Hepatocyte (in vitro differentiated cells): ENCODE measurements around the gene NR3C2. TPM values are rescaled to one million over a fixed set of nuclear protein-coding genes. Genes with fewer than 3 reads are reported as not detected.

ENCODE experiments used
- DNase-seq: peaks from one replicate; pipeline ENCODE4 v3.0.0-alpha.2; 2016; ENCODE audit warnings: low spot score
- H2AFZ ChIP-seq: fragments of 200-600 bp; sonication (generic); 2 replicates; pipeline ENCODE4 v1.6.0; 2016; ENCODE audit warnings: antibody characterized with exemption, mild to moderate bottlenecking
- H3K27ac ChIP-seq: fragments of 200-600 bp; sonication (generic); 2 replicates; pipeline ENCODE4 v1.5.1; 2016; ENCODE audit warnings: mild to moderate bottlenecking
- H3K27me3 ChIP-seq: fragments of 200-600 bp; sonication (generic); 2 replicates; pipeline ENCODE4 v1.6.1; 2016
- H3K36me3 ChIP-seq: fragments of 200-600 bp; sonication (generic); replicated peaks from 2 replicates; pipeline ENCODE4 v1.5.1; 2016; ENCODE audit warnings: low read depth; ENCODE audit not compliant: insufficient read depth
- H3K4me1 ChIP-seq: fragments of 200-600 bp; sonication (generic); 2 replicates; pipeline ENCODE4 v1.5.1; 2016; ENCODE audit warnings: mild to moderate bottlenecking, moderate library complexity; ENCODE audit not compliant: insufficient read depth
- H3K4me2 ChIP-seq: fragments of 200-600 bp; sonication (generic); 2 replicates; pipeline ENCODE4 v1.6.0; 2016
- H3K4me3 ChIP-seq: fragments of 200-600 bp; sonication (generic); 2 replicates; pipeline ENCODE4 v1.5.1; 2016; ENCODE audit warnings: mild to moderate bottlenecking
- H3K79me2 ChIP-seq: fragments of 200-600 bp; sonication (generic); 2 replicates; pipeline ENCODE4 v1.6.0; 2017; ENCODE audit warnings: mild to moderate bottlenecking
- H3K9me2 ChIP-seq: fragments of 200-600 bp; sonication (generic); replicated peaks from 2 replicates; pipeline ENCODE4 v1.6.0; 2017; ENCODE audit warnings: mild to moderate bottlenecking; ENCODE audit not compliant: insufficient read depth
- H3K9me3 ChIP-seq: fragments of 200-600 bp; sonication (generic); 2 replicates; pipeline ENCODE4 v1.5.1; 2016; ENCODE audit warnings: low read depth, mild to moderate bottlenecking
- H4K20me1 ChIP-seq: fragments of 200-600 bp; sonication (generic); 2 replicates; pipeline ENCODE4 v1.6.0; 2016; ENCODE audit warnings: mild to moderate bottlenecking; ENCODE audit not compliant: insufficient read depth, poor library complexity, severe bottlenecking
- EZH2 ChIP-seq: fragments of 200-600 bp; sonication (generic); IDR thresholded peaks from 2 replicates; pipeline ENCODE4 v1.6.1; 2016; ENCODE audit warnings: antibody characterized with exemption, mild to moderate bottlenecking, borderline replicate concordance
- EZH2phosphoT487 ChIP-seq: fragments of 200-600 bp; sonication (generic); IDR thresholded peaks from one replicate; pipeline ENCODE4 v1.6.1; 2018; ENCODE audit warnings: antibody characterized with exemption, mild to moderate bottlenecking, low read depth, moderate library complexity; ENCODE audit not compliant: unreplicated experiment, severe bottlenecking
- whole genome bisulfite sequencing: methylation state at CpG from one replicate; pipeline ENCODE4 v1.1.6; 2016; ENCODE audit warnings: low lambda C conversion rate; ENCODE audit errors: missing lambda C conversion rate; 5-methylcytosine and 5-hydroxymethylcytosine counted together
- polyA plus RNA-seq: library from polyadenylated mRNA; unstranded; fragments of >200 nt; fragmentation: Nextera tagmentation; extraction: Ambion mirVana; gene quantifications from 2 replicates; pipeline ENCODE4 v1.2.1, GENCODE V29; 2016
- total RNA-seq: library from RNA; depleted of rRNA; stranded (reverse); fragments of >200 nt; gene quantifications from 2 replicates; pipeline ENCODE4 v1.2.3, GENCODE V29; 2014
- TF ChIP-seq, protein P1 (sequence below): fragments of 200-600 bp; sonication (generic); IDR thresholded peaks from 2 replicates; pipeline ENCODE4 v1.5.1; 2016; ENCODE audit warnings: antibody characterized with exemption, mild to moderate bottlenecking; ENCODE audit not compliant: poor library complexity

Gene NR3C2
- total and polyA plus RNA-seq, 2 experiments from 2014 or later: 2.3 to 7.1 TPM

GRCh38 chr4:148311526-148311925, 130.7 kb downstream of the NR3C2 start:
- Histone ChIP-seq H3K4me3 (no peak overlapping the region), H3K79me2 (no peaks in the 10 kb centered on the region), H3K27me3 (no peaks in the 10 kb centered on the region), H4K20me1 (no peaks in the 10 kb centered on the region), H3K9me2 (no peaks in the 10 kb centered on the region), H3K4me2 (no peak overlapping the region), H3K27ac (no peak overlapping the region), H3K4me1 (no peaks in the 10 kb centered on the region), H3K9me3 (no peaks in the 10 kb centered on the region), H2AFZ (no peak overlapping the region), H3K36me3 (no peaks in the 10 kb centered on the region)
- DNase-seq: no peak
- TF ChIP-seq, protein P1, sequence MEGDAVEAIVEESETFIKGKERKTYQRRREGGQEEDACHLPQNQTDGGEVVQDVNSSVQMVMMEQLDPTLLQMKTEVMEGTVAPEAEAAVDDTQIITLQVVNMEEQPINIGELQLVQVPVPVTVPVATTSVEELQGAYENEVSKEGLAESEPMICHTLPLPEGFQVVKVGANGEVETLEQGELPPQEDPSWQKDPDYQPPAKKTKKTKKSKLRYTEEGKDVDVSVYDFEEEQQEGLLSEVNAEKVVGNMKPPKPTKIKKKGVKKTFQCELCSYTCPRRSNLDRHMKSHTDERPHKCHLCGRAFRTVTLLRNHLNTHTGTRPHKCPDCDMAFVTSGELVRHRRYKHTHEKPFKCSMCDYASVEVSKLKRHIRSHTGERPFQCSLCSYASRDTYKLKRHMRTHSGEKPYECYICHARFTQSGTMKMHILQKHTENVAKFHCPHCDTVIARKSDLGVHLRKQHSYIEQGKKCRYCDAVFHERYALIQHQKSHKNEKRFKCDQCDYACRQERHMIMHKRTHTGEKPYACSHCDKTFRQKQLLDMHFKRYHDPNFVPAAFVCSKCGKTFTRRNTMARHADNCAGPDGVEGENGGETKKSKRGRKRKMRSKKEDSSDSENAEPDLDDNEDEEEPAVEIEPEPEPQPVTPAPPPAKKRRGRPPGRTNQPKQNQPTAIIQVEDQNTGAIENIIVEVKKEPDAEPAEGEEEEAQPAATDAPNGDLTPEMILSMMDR: no peak
- no peak for TF ChIP-seq EZH2
- TF ChIP-seq EZH2phosphoT487: no peak

DNA sequence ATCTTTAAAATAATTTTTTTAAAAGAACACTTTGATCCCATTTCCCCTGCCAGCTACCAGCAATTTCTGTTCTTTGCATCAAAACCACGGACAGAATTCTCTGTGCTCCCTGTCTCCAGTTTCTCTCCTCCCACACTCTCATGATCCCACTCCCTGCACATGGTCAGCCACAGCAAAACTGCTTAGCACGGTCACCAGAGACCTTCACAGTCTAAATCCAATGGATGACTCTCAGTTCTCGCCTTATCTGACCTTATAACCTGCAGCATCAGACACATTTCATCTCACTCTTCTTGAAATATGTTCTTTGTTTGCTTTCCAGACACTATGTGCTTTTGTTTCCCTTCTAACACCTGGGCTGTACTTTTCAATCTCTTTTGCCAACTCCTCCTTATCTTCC, 131.5 kb downstream of the NR3C2 start:
- Histone ChIP-seq H3K9me3 (no peaks in the 10 kb centered on the region), H3K36me3 (no peaks in the 10 kb centered on the region), H4K20me1 (no peaks in the 10 kb centered on the region), H3K9me2 (no peaks in the 10 kb centered on the region), H3K27me3 (no peaks in the 10 kb centered on the region), H3K4me1 (no peaks in the 10 kb centered on the region), H2AFZ (no peak overlapping the region), H3K79me2 (no peaks in the 10 kb centered on the region), H3K4me2 (no peak overlapping the region), H3K27ac (no peak overlapping the region), H3K4me3 (no peak overlapping the region)
- DNase-seq: no peak
- TF ChIP-seq EZH2phosphoT487 (no peak), EZH2 (no peak)
- TF ChIP-seq, protein P1: no peak
- WGBS: 86% methylated on average over 3 of the region's 3 CpGs

DNA sequence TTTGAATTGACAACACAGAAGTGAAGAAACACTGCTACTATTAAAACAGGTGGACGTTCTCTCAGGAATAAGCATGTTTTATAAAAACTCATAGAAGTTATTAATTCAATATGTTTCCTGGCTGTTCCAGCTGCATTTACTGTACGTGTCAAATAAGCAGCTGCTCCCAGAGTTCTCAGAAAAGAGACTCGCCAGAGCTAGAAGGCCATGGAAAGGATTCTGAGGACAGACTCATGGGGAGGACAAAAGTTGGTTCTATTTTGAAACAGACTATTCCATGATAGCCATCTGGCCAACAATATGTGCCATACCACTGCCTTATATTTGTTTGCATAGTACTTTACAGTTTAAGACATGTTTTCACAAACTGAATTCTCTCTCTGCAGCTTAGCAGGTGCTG, 136.5 kb downstream of the NR3C2 start:
- TF ChIP-seq EZH2: no peak
- TF ChIP-seq, protein P1: no peak
- no peak for TF ChIP-seq EZH2phosphoT487
- H3K9me2 ChIP-seq: no peaks in the 10 kb centered on the region
- H3K4me3 ChIP-seq: no peak overlapping the region
- H3K36me3 ChIP-seq: no peaks in the 10 kb centered on the region
- no peaks in the 10 kb centered on the region for H3K79me2 ChIP-seq
- no peak overlapping the region for H2AFZ ChIP-seq
- no peak overlapping the region for H3K4me2 ChIP-seq
- H3K27ac ChIP-seq: no peak overlapping the region
- DNase-seq: no peak
- H3K4me1 ChIP-seq: no peaks in the 10 kb centered on the region
- 64% methylated on average over 3 of the region's 3 CpGs for WGBS
- no peaks in the 10 kb centered on the region for H3K9me3 ChIP-seq
- no peaks in the 10 kb centered on the region for H3K27me3 ChIP-seq
- H4K20me1 ChIP-seq: no peaks in the 10 kb centered on the region

- Histone ChIP-seq H3K4me3 (no peak overlapping the region), H3K36me3 (no peaks in the 10 kb centered on the region), H3K4me2 (no peak overlapping the region), H2AFZ (no peak overlapping the region), H3K9me3 (no peaks in the 10 kb centered on the region), H3K27ac (no peak overlapping the region), H3K27me3 (no peaks in the 10 kb centered on the region), H4K20me1 (no peaks in the 10 kb centered on the region), H3K4me1 (no peaks in the 10 kb centered on the region), H3K9me2 (no peaks in the 10 kb centered on the region), H3K79me2 (no peaks in the 10 kb centered on the region)
- no peak for DNase-seq
- WGBS: 81% methylated on average over 1 of the region's 1 CpG
- TF ChIP-seq EZH2: no peak
Measured at GRCh38 chr4:148302416-148302815, 139.8 kb downstream of the NR3C2 start.
